ENCODE data around the gene DOCK10. TPM values are rescaled to one million over a fixed set of nuclear protein-coding genes. Genes with fewer than 3 reads are reported as not detected.

Gene DOCK10
- total RNA-seq, 1 experiment from 2014 or later, result 2.9 TPM

GRCh38 chr2:224764565-224765236 is 277.6 kb downstream of the DOCK10 start:
- H3K4me3 Mint-ChIP-seq, result no peak overlapping the region
- H3K27me3 Mint-ChIP-seq (ENCODE audit: low read depth), result no peaks in the 10 kb centered on the region
- H3K9me3 Mint-ChIP-seq, result peaks cover 27% of the 10 kb centered on the region
- H3K36me3 Mint-ChIP-seq, result peaks cover 4% of the 10 kb centered on the region; the same call in 1 of the 2 replicates
- no peak overlapping the region for H3K27ac Mint-ChIP-seq
- no peak for ATAC-seq
- ChIA-PET POLR2A (no interaction called here), CTCF (no interaction called here)
- no peak for DNase-seq (ENCODE audit: low spot score)
- TF ChIP-seq, protein P1, sequence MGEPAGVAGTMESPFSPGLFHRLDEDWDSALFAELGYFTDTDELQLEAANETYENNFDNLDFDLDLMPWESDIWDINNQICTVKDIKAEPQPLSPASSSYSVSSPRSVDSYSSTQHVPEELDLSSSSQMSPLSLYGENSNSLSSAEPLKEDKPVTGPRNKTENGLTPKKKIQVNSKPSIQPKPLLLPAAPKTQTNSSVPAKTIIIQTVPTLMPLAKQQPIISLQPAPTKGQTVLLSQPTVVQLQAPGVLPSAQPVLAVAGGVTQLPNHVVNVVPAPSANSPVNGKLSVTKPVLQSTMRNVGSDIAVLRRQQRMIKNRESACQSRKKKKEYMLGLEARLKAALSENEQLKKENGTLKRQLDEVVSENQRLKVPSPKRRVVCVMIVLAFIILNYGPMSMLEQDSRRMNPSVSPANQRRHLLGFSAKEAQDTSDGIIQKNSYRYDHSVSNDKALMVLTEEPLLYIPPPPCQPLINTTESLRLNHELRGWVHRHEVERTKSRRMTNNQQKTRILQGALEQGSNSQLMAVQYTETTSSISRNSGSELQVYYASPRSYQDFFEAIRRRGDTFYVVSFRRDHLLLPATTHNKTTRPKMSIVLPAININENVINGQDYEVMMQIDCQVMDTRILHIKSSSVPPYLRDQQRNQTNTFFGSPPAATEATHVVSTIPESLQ (CRISPR knock-in tag; IDR thresholded peaks at IDR 0.05), result no peak
- TF ChIP-seq, protein P2, sequence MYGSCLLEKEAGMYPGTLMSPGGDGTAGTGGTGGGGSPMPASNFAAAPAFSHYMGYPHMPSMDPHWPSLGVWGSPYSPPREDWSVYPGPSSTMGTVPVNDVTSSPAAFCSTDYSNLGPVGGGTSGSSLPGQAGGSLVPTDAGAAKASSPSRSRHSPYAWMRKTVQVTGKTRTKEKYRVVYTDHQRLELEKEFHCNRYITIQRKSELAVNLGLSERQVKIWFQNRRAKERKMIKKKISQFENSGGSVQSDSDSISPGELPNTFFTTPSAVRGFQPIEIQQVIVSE (CRISPR knock-in tag; IDR thresholded peaks at IDR 0.05; ENCODE audit: borderline replicate concordance), result no peak
- TF ChIP-seq MLX (CRISPR knock-in tag; IDR thresholded peaks at IDR 0.05) (no peak), MYBL2 (CRISPR knock-in tag; IDR thresholded peaks at IDR 0.05) (no peak), PRDM15 (CRISPR knock-in tag; IDR thresholded peaks at IDR 0.05) (no peak), IRF2 (CRISPR knock-in tag; IDR thresholded peaks at IDR 0.05; ENCODE audit: borderline replicate concordance, low read depth) (no peak), TP53 (CRISPR knock-in tag; IDR thresholded peaks at IDR 0.05) (no peak), HMGXB4 (CRISPR knock-in tag; IDR thresholded peaks at IDR 0.05) (no peak), ZNF232 (CRISPR knock-in tag; IDR thresholded peaks at IDR 0.05) (no peak)
- TF ChIP-seq, protein P3, sequence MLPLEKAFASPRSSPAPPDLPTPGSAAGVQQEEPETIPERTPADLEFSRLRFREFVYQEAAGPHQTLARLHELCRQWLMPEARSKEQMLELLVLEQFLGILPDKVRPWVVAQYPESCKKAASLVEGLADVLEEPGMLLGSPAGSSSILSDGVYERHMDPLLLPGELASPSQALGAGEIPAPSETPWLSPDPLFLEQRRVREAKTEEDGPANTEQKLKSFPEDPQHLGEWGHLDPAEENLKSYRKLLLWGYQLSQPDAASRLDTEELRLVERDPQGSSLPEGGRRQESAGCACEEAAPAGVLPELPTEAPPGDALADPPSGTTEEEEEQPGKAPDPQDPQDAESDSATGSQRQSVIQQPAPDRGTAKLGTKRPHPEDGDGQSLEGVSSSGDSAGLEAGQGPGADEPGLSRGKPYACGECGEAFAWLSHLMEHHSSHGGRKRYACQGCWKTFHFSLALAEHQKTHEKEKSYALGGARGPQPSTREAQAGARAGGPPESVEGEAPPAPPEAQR (CRISPR knock-in tag; IDR thresholded peaks at IDR 0.05), result no peak
- no peaks in the 10 kb centered on the region for H3K4me1 Mint-ChIP-seq

GRCh38 chr2:224757934-224758548 is 284.2 kb downstream of the DOCK10 start:
- H3K27me3 Mint-ChIP-seq (ENCODE audit: low read depth), result peaks cover 6% of the 10 kb centered on the region; the same call in 1 of the 2 replicates
- H3K36me3 Mint-ChIP-seq, result peaks cover 31% of the 10 kb centered on the region
- ChIA-PET POLR2A (no interaction called here), CTCF (no interaction called here)
- DNase-seq (ENCODE audit: low spot score) (no peak), ATAC-seq (no peak)
- H3K9me3 Mint-ChIP-seq, result peaks cover 63% of the 10 kb centered on the region
- H3K4me3 Mint-ChIP-seq, result no peak overlapping the region
- H3K4me1 Mint-ChIP-seq, result no peaks in the 10 kb centered on the region
- no peak overlapping the region for H3K27ac Mint-ChIP-seq
- TF ChIP-seq, protein P4, sequence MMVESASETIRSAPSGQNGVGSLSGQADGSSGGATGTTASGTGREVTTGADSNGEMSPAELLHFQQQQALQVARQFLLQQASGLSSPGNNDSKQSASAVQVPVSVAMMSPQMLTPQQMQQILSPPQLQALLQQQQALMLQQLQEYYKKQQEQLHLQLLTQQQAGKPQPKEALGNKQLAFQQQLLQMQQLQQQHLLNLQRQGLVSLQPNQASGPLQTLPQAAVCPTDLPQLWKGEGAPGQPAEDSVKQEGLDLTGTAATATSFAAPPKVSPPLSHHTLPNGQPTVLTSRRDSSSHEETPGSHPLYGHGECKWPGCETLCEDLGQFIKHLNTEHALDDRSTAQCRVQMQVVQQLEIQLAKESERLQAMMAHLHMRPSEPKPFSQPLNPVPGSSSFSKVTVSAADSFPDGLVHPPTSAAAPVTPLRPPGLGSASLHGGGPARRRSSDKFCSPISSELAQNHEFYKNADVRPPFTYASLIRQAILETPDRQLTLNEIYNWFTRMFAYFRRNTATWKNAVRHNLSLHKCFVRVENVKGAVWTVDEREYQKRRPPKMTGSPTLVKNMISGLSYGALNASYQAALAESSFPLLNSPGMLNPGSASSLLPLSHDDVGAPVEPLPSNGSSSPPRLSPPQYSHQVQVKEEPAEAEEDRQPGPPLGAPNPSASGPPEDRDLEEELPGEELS (CRISPR knock-in tag; IDR thresholded peaks at IDR 0.05), result no peak
- TF ChIP-seq, protein P5, sequence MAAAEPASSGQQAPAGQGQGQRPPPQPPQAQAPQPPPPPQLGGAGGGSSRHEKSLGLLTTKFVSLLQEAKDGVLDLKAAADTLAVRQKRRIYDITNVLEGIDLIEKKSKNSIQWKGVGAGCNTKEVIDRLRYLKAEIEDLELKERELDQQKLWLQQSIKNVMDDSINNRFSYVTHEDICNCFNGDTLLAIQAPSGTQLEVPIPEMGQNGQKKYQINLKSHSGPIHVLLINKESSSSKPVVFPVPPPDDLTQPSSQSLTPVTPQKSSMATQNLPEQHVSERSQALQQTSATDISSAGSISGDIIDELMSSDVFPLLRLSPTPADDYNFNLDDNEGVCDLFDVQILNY (CRISPR knock-in tag; IDR thresholded peaks at IDR 0.05), result no peak
- no peak for TF ChIP-seq PRRX2 (CRISPR knock-in tag; IDR thresholded peaks at IDR 0.05)
- TF ChIP-seq CREM (CRISPR knock-in tag; IDR thresholded peaks at IDR 0.05), result no peak
- no peak for TF ChIP-seq NR1H2 (CRISPR knock-in tag; IDR thresholded peaks at IDR 0.05)
- no peak for TF ChIP-seq ZNF232 (CRISPR knock-in tag; IDR thresholded peaks at IDR 0.05)
- no peak for TF ChIP-seq JAZF1 (CRISPR knock-in tag; IDR thresholded peaks at IDR 0.05)
- no peak for TF ChIP-seq GABPB1 (CRISPR knock-in tag; IDR thresholded peaks at IDR 0.05)
- TF ChIP-seq, protein P3 (CRISPR knock-in tag; IDR thresholded peaks at IDR 0.05), result no peak
- no peak for TF ChIP-seq NR2C2 (CRISPR knock-in tag; IDR thresholded peaks at IDR 0.05)
